Mesenchymal stem cell (in vitro differentiated cells and primary cell): Measurements from ENCODE around the gene SHISA7.
"Not testable (repeated sequence)": the region's sequence is repeated elsewhere in the genome, so short reads cannot be mapped to it uniquely, and the experiment has no call there.

Experiments
- DNase-seq: peaks from one replicate; pipeline ENCODE4 v3.0.0-alpha.2; 2013
- H2AFZ ChIP-seq: one replicate; pipeline ENCODE4 v1.6.1; 2013; ENCODE audit warnings: low read depth, mild to moderate bottlenecking, control low read depth, inconsistent platforms, low read length, moderate library complexity
- H2AK5ac ChIP-seq: 2 replicates; pipeline ENCODE4 v1.6.1; 2013; ENCODE audit warnings: low read length, moderate library complexity, mild to moderate bottlenecking, inconsistent platforms; ENCODE audit not compliant: severe bottlenecking
- H2BK120ac ChIP-seq: one replicate; pipeline ENCODE4 v1.6.1; 2013; ENCODE audit warnings: low read depth, mild to moderate bottlenecking, inconsistent platforms, low read length, moderate library complexity
- H2BK12ac ChIP-seq, 2 experiments: one replicate each; pipeline ENCODE4 v1.6.1; 2013; ENCODE audit warnings: inconsistent platforms in 2 of 2, low read length in 2 of 2, mild to moderate bottlenecking in 2 of 2, moderate library complexity in 2 of 2, control low read depth in 1 of 2
- H2BK15ac ChIP-seq: one replicate; pipeline ENCODE4 v1.6.1; 2013; ENCODE audit warnings: mild to moderate bottlenecking, low read depth, inconsistent platforms; ENCODE audit not compliant: poor library complexity, severe bottlenecking
- H2BK5ac ChIP-seq: 2 replicates; pipeline ENCODE4 v1.6.1; 2013; ENCODE audit warnings: low read depth, mild to moderate bottlenecking, low read length, control low read depth, inconsistent platforms; ENCODE audit not compliant: poor library complexity, severe bottlenecking
- H3K14ac ChIP-seq, 2 experiments: one replicate each; pipeline ENCODE4 v1.6.1; 2013; ENCODE audit warnings: inconsistent platforms in 2 of 2, low read length in 2 of 2, control low read depth in 1 of 2, mild to moderate bottlenecking in 1 of 2, moderate library complexity in 1 of 2
- H3K18ac ChIP-seq, 2 experiments: one replicate each; pipeline ENCODE4 v1.6.1; 2013; ENCODE audit warnings: inconsistent platforms in 2 of 2, low read length in 2 of 2, control low read depth in 1 of 2, low read depth in 1 of 2, mild to moderate bottlenecking in 1 of 2
- H3K23ac ChIP-seq, 2 experiments: one replicate each; pipeline ENCODE4 v1.6.1; 2013; ENCODE audit warnings: inconsistent platforms in 2 of 2, low read length in 2 of 2, mild to moderate bottlenecking in 2 of 2, moderate library complexity in 2 of 2, control low read depth in 1 of 2
- H3K27ac ChIP-seq: 2 replicates; pipeline ENCODE4 v1.5.1; 2013; ENCODE audit warnings: mild to moderate bottlenecking, moderate library complexity, low read length, control low read depth, inconsistent platforms; ENCODE audit not compliant: poor library complexity, severe bottlenecking
- H3K27me3 ChIP-seq, 2 experiments: 2 replicates each; pipeline versions ENCODE4 v1.6.1 to v1.7.0; 2013; ENCODE audit warnings: low read length in 2 of 2, mild to moderate bottlenecking in 2 of 2, moderate library complexity in 2 of 2, control low read depth in 1 of 2, inconsistent platforms in 1 of 2; ENCODE audit not compliant: control insufficient read depth in 1 of 2, insufficient read depth in 1 of 2
- H3K36me3 ChIP-seq, 2 experiments: 2 replicates each; pipeline versions ENCODE4 v1.6.1 to v1.7.0; 2013; ENCODE audit warnings: low read length in 2 of 2, control low read depth in 1 of 2, inconsistent platforms in 1 of 2, low read depth in 1 of 2, mild to moderate bottlenecking in 1 of 2; ENCODE audit not compliant: insufficient read depth in 2 of 2, control insufficient read depth in 1 of 2
- H3K4ac ChIP-seq, 2 experiments: one replicate each; pipeline ENCODE4 v1.6.1; 2013; ENCODE audit warnings: inconsistent platforms in 2 of 2, low read length in 2 of 2, mild to moderate bottlenecking in 2 of 2, moderate library complexity in 2 of 2, control low read depth in 1 of 2, low read depth in 1 of 2
- H3K4me1 ChIP-seq: 2 replicates; pipeline ENCODE4 v1.6.1; 2013; ENCODE audit warnings: low read depth, low read length, control low read depth; ENCODE audit not compliant: control insufficient read depth, insufficient read depth
- H3K4me2 ChIP-seq: 2 replicates; pipeline ENCODE4 v1.6.1; 2013; ENCODE audit warnings: low read length, mild to moderate bottlenecking, inconsistent platforms; ENCODE audit not compliant: poor library complexity, severe bottlenecking
- H3K4me3 ChIP-seq, 2 experiments: 2 replicates each; pipeline versions ENCODE4 v1.5.1 to v1.7.0; 2013; ENCODE audit warnings: low read length in 2 of 2, mild to moderate bottlenecking in 2 of 2, control low read depth in 1 of 2, low read depth in 1 of 2; ENCODE audit not compliant: insufficient read depth in 1 of 2
- H3K79me1 ChIP-seq: replicated peaks from 2 replicates; pipeline ENCODE4 v1.6.1; 2013; ENCODE audit warnings: mild to moderate bottlenecking, control low read depth, low read length, inconsistent platforms; ENCODE audit not compliant: poor library complexity, severe bottlenecking
- H3K9ac ChIP-seq: 2 replicates; pipeline ENCODE4 v1.7.0; 2013; ENCODE audit warnings: mild to moderate bottlenecking, low read length, moderate library complexity
- H3K9me3 ChIP-seq: 2 replicates; pipeline ENCODE4 v1.7.0; 2013; ENCODE audit warnings: mild to moderate bottlenecking, low read length; ENCODE audit not compliant: control insufficient read depth
- H4K8ac ChIP-seq: one replicate; pipeline ENCODE4 v1.6.1; 2013; ENCODE audit warnings: inconsistent platforms, mild to moderate bottlenecking, low read length, moderate library complexity
- H4K91ac ChIP-seq: one replicate; pipeline ENCODE4 v1.6.1; 2013; ENCODE audit warnings: mild to moderate bottlenecking, low read length, inconsistent platforms
- WGBS: methylation state at CpG from one replicate; pipeline ENCODE4 v1.1.7; 2013; ENCODE audit warnings: mixed read lengths; 5-methylcytosine and 5-hydroxymethylcytosine counted together

Gene SHISA7

GRCh38 chr19:55410168-55410567 is 32.9 kb downstream of the SHISA7 start:
- Histone ChIP-seq H3K36me3 (peaks cover 12 to 16% of the 10 kb centered on the region in 2 experiments), H3K79me1 (no peaks in the 10 kb centered on the region), H2BK120ac (no peak overlapping the region), H3K27me3 (no peaks in the 10 kb centered on the region), H2BK15ac (no peak overlapping the region), H3K23ac (no peak overlapping the region), H2AK5ac (no peak overlapping the region), H4K8ac (no peak overlapping the region), H2AFZ (no peak overlapping the region), H3K4ac (no peak overlapping the region), H3K4me2 (no peak overlapping the region), H3K4me1 (peaks cover 16% of the 10 kb centered on the region), H3K4me3 (no peak overlapping the region), H3K18ac (no peak overlapping the region), H2BK12ac (no peak overlapping the region), H4K91ac (no peak overlapping the region), H2BK5ac (no peak overlapping the region), H3K27ac (no peak overlapping the region), H3K9me3 (no peaks in the 10 kb centered on the region), H3K14ac (no peak overlapping the region), H3K9ac (no peak overlapping the region)
- no peak for DNase-seq
- WGBS: 95% methylated on average over 2 of the region's 2 CpGs

- not testable (repeated sequence) for H3K27me3 ChIP-seq, H3K9me3 ChIP-seq, H4K8ac ChIP-seq, H3K4me3 ChIP-seq, H3K79me1 ChIP-seq, H3K14ac ChIP-seq, H4K91ac ChIP-seq, H3K4me2 ChIP-seq, H2BK12ac ChIP-seq, H3K23ac ChIP-seq, H2AK5ac ChIP-seq, DNase-seq, H2AFZ ChIP-seq, H3K18ac ChIP-seq, H2BK5ac ChIP-seq, H2BK15ac ChIP-seq, H2BK120ac ChIP-seq, H3K27ac ChIP-seq, H3K9ac ChIP-seq, H3K4ac ChIP-seq
- 98% methylated on average over 8 of the region's 8 CpGs for WGBS
- peaks cover 20 to 21% of the 10 kb centered on the region in 2 experiments for H3K36me3 ChIP-seq
- H3K4me1 ChIP-seq: peaks cover 16% of the 10 kb centered on the region
Observed at GRCh38 chr19:55409179-55409578, 33.9 kb downstream of the SHISA7 start.

GRCh38 chr19:55408533-55408872 is 34.6 kb downstream of the SHISA7 start:
- H3K14ac ChIP-seq: peak overlapping the region in 1 of 2 experiments; percentile 68
- peak overlapping the region; percentile 93 to 98 for H3K18ac ChIP-seq
- WGBS: 80% methylated on average over 9 of the region's 9 CpGs
- H3K79me1 ChIP-seq: no peaks in the 10 kb centered on the region
- no peaks in the 10 kb centered on the region for H3K9me3 ChIP-seq
- no peak overlapping the region for H2BK15ac ChIP-seq
- peak overlapping the region; percentile 100 for H4K8ac ChIP-seq
- no peak overlapping the region for H2BK120ac ChIP-seq
- peak overlapping the region; percentile 95 for H3K9ac ChIP-seq
- peak overlapping the region; percentile 99 for H4K91ac ChIP-seq
- peak overlapping the region; percentile 59 for H3K4me2 ChIP-seq
- H3K4me3 ChIP-seq: peak overlapping the region; percentile 9 to 80
- no peak overlapping the region for H3K23ac ChIP-seq
- H2AK5ac ChIP-seq: peak overlapping the region; percentile 38
- no peak overlapping the region for H2BK5ac ChIP-seq
- peak overlapping the region; percentile 1 to 23 for H2BK12ac ChIP-seq
- peak overlapping the region; percentile 69 to 80 for H3K4ac ChIP-seq
- peaks cover 23 to 26% of the 10 kb centered on the region in 2 experiments for H3K36me3 ChIP-seq
- peaks cover 16% of the 10 kb centered on the region for H3K4me1 ChIP-seq
- peak overlapping the region; percentile 72 for H2AFZ ChIP-seq
- DNase-seq: no peak
- H3K27ac ChIP-seq: peak overlapping the region; percentile 91
- H3K27me3 ChIP-seq: no peaks in the 10 kb centered on the region

GRCh38 chr19:55407800-55408532 is 35.1 kb downstream of the SHISA7 start:
- H3K9ac ChIP-seq: peak overlapping the region; percentile 95
- H3K18ac ChIP-seq: peak overlapping the region; percentile 93 to 98

More at GRCh38 chr19:55407800-55408532, 35.1 kb downstream of the SHISA7 start:
- Histone ChIP-seq H2AK5ac (peak overlapping the region; percentile 38), H2BK120ac (peak overlapping the region; percentile 93), H3K4me2 (peak overlapping the region; percentile 85), H3K27me3 (no peaks in the 10 kb centered on the region), H2BK15ac (peak overlapping the region; percentile 66), H3K4ac (peak overlapping the region; percentile 69 to 80), H3K4me3 (peak overlapping the region; percentile 83 to 90), H3K27ac (peak overlapping the region; percentile 96), H2BK12ac (peak overlapping the region in 1 of 2 experiments; percentile 23), H4K8ac (peak overlapping the region; percentile 100), H3K9me3 (no peaks in the 10 kb centered on the region), H2AFZ (peak overlapping the region; percentile 72), H2BK5ac (peak overlapping the region; percentile 96), H4K91ac (peak overlapping the region; percentile 99), H3K23ac (no peak overlapping the region), H3K79me1 (peaks cover under 1% of the 10 kb centered on the region), H3K36me3 (peaks cover 23 to 31% of the 10 kb centered on the region in 2 experiments), H3K14ac (peak overlapping the region in 1 of 2 experiments; percentile 68), H3K4me1 (peaks cover 18% of the 10 kb centered on the region)
- DNase-seq: peak; percentile 100
- under 1% methylated on average over 72 of the region's 72 CpGs for WGBS
